Measurements from ENCODE around the gene CRYBB3.
"Not testable (repeated sequence)": the region's sequence is repeated elsewhere in the genome, so short reads cannot be mapped to it uniquely, and the experiment has no call there.

CRYBB3 gene

GRCh38 chr22:25235547-25236290 lies 36.1 kb downstream of the CRYBB3 start:
- peak overlapping the region; percentile 25 for H3K4me3 Mint-ChIP-seq
- H3K9me3 Mint-ChIP-seq: no peaks in the 10 kb centered on the region
- H3K27me3 Mint-ChIP-seq: peaks cover 49% of the 10 kb centered on the region
- H3K36me3 Mint-ChIP-seq (ENCODE audit: low read depth): no peaks in the 10 kb centered on the region
- no peak overlapping the region for H3K27ac Mint-ChIP-seq
- ATAC-seq (peak; percentile 86), DNase-seq (peak; percentile 82)
- H3K4me1 Mint-ChIP-seq: peaks cover 1% of the 10 kb centered on the region

- Mint-ChIP-seq H3K4me1 (peaks cover 1% of the 10 kb centered on the region), H3K27me3 (peaks cover 48% of the 10 kb centered on the region), H3K4me3 (no peak overlapping the region), H3K27ac (no peak overlapping the region), H3K36me3 (ENCODE audit: low read depth) (no peaks in the 10 kb centered on the region), H3K9me3 (no peaks in the 10 kb centered on the region)
- no peak for ATAC-seq
- DNase-seq: no peak
Observed at GRCh38 chr22:25236417-25236816, 36.8 kb downstream of the CRYBB3 start.

GRCh38 chr22:25237503-25237902 lies 37.8 kb downstream of the CRYBB3 start:
- Mint-ChIP-seq H3K36me3 (ENCODE audit: low read depth) (no peaks in the 10 kb centered on the region), H3K27me3 (peaks cover 41% of the 10 kb centered on the region), H3K27ac (no peak overlapping the region), H3K4me3 (no peak overlapping the region), H3K9me3 (no peaks in the 10 kb centered on the region), H3K4me1 (peaks cover 1% of the 10 kb centered on the region)
- DNase-seq: no peak
- ATAC-seq: no peak

- not testable (repeated sequence) for DNase-seq; H3K27ac Mint-ChIP-seq; H3K4me1 Mint-ChIP-seq; H3K4me3 Mint-ChIP-seq; H3K9me3 Mint-ChIP-seq; H3K36me3 Mint-ChIP-seq (ENCODE audit: low read depth); ATAC-seq
- peaks cover 40% of the 10 kb centered on the region for H3K27me3 Mint-ChIP-seq
Observed at GRCh38 chr22:25238058-25238457, 38.4 kb downstream of the CRYBB3 start.

GRCh38 chr22:25255169-25255568 lies 55.5 kb downstream of the CRYBB3 start:
- not testable (repeated sequence) for H3K27me3 Mint-ChIP-seq; H3K36me3 Mint-ChIP-seq (ENCODE audit: low read depth); H3K9me3 Mint-ChIP-seq; H3K4me3 Mint-ChIP-seq; DNase-seq; H3K4me1 Mint-ChIP-seq; H3K27ac Mint-ChIP-seq; ATAC-seq
